Fibroblast of pulmonary artery (primary cell): ENCODE results near the gene NPDC1.
A peak's percentile ranks its signal among the peaks of the same experiment; 100 is the strongest.

Experiments
- DNase-seq: peaks from one replicate; pipeline ENCODE4 v3.0.0-alpha.2; 2010; ENCODE audit warnings: low read depth
- H3K4me3 ChIP-seq: replicated peaks from 2 replicates; pipeline ENCODE4 v1.5.1; 2011; ENCODE audit warnings: low read depth, mild to moderate bottlenecking, control low read depth, low read length, moderate library complexity
- TF ChIP-seq, protein P1 (sequence below): IDR thresholded peaks from 2 replicates; pipeline ENCODE4 v1.5.1; 2011; ENCODE audit warnings: mild to moderate bottlenecking, control low read depth, low read length, inconsistent platforms; ENCODE audit errors: missing control alignments

The NPDC1 gene, protein sequence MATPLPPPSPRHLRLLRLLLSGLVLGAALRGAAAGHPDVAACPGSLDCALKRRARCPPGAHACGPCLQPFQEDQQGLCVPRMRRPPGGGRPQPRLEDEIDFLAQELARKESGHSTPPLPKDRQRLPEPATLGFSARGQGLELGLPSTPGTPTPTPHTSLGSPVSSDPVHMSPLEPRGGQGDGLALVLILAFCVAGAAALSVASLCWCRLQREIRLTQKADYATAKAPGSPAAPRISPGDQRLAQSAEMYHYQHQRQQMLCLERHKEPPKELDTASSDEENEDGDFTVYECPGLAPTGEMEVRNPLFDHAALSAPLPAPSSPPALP

DNA sequence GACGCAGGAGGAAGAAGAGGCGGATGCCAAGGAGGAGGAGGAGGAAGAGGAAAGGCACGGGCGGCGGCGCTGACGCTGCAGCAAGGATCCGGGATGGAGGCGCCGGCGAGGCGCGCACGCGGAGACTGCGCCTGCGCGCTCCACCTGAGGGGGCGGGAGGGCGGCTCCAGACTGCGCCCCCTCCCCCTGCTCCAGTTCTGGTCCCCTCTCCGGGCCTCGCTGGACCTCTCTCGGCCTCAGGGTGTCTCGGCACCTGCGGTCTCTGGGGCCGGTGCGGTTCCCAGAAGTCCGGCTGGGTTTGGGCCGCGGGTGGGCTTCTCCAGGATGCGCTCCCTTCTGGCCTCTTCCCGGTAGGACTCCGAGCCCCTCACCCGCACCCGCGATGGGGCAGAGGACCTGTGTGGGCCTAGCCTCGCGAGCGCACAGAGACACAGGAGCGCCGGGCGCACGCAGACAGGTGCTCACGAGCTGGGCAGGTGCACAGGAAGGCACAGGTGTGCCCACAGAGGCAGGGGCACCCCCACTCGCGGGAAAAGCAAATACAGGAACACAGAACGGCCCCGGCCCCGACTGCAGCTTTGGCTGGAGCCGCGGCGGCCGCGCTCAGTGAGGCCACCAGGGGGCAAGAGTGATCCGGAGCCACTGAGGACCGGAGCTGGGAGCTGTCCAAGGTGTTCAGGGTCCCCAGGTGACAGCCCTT lies at the start of gene NPDC1:
Gene NPDC1, minus strand, starts transcription at position 90 of the 700 bp plus-strand sequence. CDS start 188 bp downstream, outside the sequence.
- peak within 1 kb of the TSS; percentile 57 for H3K4me3 ChIP-seq
- TF ChIP-seq, protein P1, sequence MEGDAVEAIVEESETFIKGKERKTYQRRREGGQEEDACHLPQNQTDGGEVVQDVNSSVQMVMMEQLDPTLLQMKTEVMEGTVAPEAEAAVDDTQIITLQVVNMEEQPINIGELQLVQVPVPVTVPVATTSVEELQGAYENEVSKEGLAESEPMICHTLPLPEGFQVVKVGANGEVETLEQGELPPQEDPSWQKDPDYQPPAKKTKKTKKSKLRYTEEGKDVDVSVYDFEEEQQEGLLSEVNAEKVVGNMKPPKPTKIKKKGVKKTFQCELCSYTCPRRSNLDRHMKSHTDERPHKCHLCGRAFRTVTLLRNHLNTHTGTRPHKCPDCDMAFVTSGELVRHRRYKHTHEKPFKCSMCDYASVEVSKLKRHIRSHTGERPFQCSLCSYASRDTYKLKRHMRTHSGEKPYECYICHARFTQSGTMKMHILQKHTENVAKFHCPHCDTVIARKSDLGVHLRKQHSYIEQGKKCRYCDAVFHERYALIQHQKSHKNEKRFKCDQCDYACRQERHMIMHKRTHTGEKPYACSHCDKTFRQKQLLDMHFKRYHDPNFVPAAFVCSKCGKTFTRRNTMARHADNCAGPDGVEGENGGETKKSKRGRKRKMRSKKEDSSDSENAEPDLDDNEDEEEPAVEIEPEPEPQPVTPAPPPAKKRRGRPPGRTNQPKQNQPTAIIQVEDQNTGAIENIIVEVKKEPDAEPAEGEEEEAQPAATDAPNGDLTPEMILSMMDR: peak; percentile 74
- peak; percentile 69 for DNase-seq

DNA sequence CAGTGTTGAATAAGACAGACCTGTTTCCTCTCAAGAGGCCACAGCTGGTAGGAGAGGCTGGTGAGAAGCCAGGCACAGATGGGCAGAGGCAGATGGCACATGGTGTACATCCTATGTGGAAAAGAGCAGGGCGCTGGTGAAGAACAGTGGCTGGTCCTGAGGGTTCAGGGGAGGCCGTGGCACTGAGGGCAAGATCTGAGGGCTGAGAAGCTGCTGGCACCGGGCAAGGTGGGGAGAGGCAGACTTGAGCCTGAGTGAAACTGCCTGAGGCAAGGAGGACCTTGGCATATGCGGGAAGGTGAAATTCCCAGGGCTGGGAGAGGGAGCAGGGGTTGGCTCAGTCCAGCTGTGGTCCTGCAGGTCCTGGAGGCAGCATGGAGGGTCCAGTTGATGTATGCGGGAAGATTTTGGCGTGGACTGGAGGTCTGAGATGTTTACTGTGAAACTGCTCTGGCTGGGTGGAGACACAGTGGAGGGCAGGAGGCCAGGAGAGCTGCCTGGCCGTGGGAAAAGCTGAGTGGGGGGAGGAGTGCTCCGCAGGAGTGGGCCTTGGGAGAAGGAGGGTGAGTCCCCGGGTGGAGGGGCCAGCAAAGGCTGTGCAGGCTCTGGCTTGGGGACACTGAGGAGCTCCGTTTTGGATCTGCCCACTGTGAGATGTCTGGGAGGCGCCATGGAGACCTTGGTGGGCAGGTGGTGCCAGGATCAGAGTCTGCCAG lies 43.4 kb upstream of the NPDC1 start:
- no peak for DNase-seq
- H3K4me3 ChIP-seq: no peak overlapping the region
- TF ChIP-seq, protein P1: no peak

DNA sequence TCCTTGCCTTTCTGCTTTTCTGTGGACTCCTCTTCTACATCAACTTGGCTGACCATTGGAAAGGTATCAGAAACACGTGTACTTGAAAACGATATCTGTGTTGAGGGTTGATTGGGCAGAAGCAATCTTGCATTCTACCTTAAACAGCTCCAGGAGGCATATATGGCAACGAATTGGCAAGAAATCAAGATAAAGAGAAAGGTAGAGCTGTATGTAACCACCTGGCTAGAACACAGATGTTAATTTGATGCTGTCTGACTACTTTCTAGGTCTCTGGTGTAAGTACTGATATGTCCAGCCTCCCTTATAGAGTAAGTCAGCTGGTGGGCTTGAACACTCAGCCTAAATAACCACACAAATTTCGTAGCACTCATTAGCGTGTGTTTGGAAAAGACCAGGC lies 42.1 kb upstream of the NPDC1 start:
- no peak overlapping the region for H3K4me3 ChIP-seq
- no peak for DNase-seq
- TF ChIP-seq, protein P1: no peak

DNA sequence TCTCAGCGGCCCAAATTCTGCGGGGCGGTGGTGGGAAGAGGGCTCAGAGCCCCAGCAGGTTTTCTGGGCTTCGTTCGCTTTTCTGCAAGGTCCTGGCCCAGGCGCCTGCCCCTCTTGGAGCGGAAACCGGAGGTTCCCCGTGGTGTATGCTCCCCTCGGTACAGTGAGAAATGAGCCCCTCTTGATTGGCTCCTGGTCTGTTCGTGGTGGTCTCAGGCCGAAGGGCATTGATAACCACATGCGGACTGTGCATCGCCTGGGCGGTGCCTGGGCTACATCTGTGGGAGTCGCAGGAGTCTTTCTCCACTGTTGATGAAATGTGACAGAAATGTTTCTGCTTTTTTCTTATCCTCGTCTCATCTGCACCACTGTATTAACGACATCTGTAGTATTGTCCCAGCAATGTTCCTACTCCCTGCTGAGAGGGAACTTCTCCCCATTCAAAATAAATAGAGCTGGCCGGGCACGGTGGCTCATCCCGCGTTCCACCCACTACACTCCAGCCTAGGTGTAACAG lies 41.5 kb upstream of the NPDC1 start:
- TF ChIP-seq, protein P1: no peak

DNA sequence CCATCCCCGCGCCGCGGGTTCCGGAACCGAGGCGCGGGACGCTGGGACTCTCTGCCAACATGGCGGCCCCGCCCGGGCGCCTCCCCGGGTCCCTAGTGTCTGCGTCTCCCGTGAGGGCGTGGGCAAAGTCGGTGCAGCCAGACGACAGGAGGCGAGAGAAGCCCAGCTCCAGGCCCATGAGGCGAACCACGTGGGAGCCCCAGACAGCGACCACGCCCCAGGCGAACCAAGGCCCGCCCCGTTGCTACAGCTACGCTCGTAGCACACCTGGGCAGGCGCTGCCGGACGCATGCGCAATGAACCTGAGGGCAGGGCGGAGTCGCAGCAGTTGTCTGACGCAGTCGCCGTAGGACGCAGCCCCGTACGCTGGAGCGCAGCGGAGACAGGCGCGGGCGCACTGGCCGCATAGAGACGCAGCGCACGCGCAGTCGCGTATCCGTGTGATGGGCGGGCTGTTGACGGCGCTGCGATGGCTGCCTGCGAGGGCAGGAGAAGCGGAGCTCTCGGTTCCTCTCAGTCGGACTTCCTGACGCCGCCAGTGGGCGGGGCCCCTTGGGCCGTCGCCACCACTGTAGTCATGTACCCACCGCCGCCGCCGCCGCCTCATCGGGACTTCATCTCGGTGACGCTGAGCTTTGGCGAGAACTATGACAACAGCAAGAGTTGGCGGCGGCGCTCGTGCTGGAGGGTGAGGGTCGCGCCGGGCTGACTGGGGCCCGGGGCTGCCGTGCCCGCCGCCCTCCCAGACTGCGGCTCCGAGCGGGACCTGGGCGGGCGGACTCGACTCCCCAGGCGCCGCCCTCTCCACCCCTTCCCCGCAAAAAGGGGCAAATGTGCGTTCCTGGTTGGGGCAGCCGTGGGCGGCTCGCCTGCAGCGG lies 40.8 kb upstream of the NPDC1 start, which contains the start of gene MAN1B1:
Gene MAN1B1, plus strand, starts transcription at position 455 of the 878 bp plus-strand sequence. Its CDS starts 15 bp downstream, at position 470.
- TF ChIP-seq, protein P1: no peak
- H3K4me3 ChIP-seq: peak within 1 kb of the TSS; percentile 76
- DNase-seq: peak; percentile 99

More for the DNA sequence above, 41.5 kb upstream of the NPDC1 start:
- DNase-seq: no peak
- peak overlapping the region; percentile 76 for H3K4me3 ChIP-seq
